B cell (primary cell): ENCODE results near the gene MUC5AC. TPM values are rescaled to one million over a fixed set of nuclear protein-coding genes. Genes with fewer than 3 reads are reported as not detected.

Experiments used
- ATAC-seq: fragments of 200-7000 bp; cut with Tn5 transposase; one replicate; pipeline ENCODE4 v1.10.0; 2021; ENCODE audit warnings: low read depth, mild to moderate bottlenecking, moderate number of reproducible peaks, moderate library complexity
- CTCF ChIA-PET: fragments of 350-600 bp; sonication (Branson Sonifier 250); formaldehyde crosslinking; loops from one replicate; lab custom pipeline; 2021; ENCODE audit warnings: antibody characterized with exemption, inconsistent platforms; lab: Charles Lee
- POLR2A ChIA-PET: fragments of 350-600 bp; sonication (Branson Sonifier 250); formaldehyde crosslinking; loops from one replicate; lab custom pipeline; 2021; ENCODE audit warnings: antibody characterized with exemption; lab: Charles Lee
- DNase-seq: peaks from one replicate; pipeline ENCODE4 v3.0.0; 2013
- H2AFZ ChIP-seq: 2 replicates; pipeline ENCODE4 v1.6.1; 2012; ENCODE audit warnings: mild to moderate bottlenecking, low read depth, low read length; ENCODE audit not compliant: insufficient read depth, poor library complexity, severe bottlenecking
- H3K27ac ChIP-seq, 2 donors: 1 replicate in 1 of 2; 2 replicates in 1 of 2; pipeline ENCODE4 v1.5.1; 2012 to 2013; ENCODE audit warnings: low read length in 2 of 2, mild to moderate bottlenecking in 2 of 2, moderate library complexity in 1 of 2
- H3K27me3 ChIP-seq, 4 experiments: fragments of 200-600 bp in 1 of 4; sonication (generic) in 1 of 4; replicated peaks in 1 of 4; 1 replicate in 2 of 4; 2 replicates in 2 of 4; pipeline versions ENCODE4 v1.6.1 to v1.7.0; 2013 to 2016; ENCODE audit warnings: low read length in 3 of 4, mild to moderate bottlenecking in 2 of 4, mixed read lengths in 1 of 4, moderate library complexity in 1 of 4; ENCODE audit not compliant: insufficient read depth in 4 of 4, control insufficient read depth in 3 of 4; ENCODE audit errors: control extremely low read depth in 1 of 4
- H3K36me3 ChIP-seq, 2 experiments: replicated peaks in 1 of 2; 1 replicate in 1 of 2; 2 replicates in 1 of 2; pipeline versions ENCODE4 v1.6.1 to v1.7.1; 2013; ENCODE audit warnings: low read length in 1 of 2; ENCODE audit not compliant: insufficient read depth in 2 of 2, control insufficient read depth in 1 of 2; ENCODE audit errors: control extremely low read depth in 1 of 2, extremely low read depth in 1 of 2
- H3K4me1 ChIP-seq, 2 donors: fragments of 200-600 bp in 1 of 2; sonication (generic) in 1 of 2; 1 replicate in 1 of 2; 2 replicates in 1 of 2; pipeline versions ENCODE4 v1.5.1 to v1.6.1; 2013 to 2017; ENCODE audit warnings: low read length in 2 of 2; ENCODE audit not compliant: control insufficient read depth in 2 of 2, insufficient read depth in 2 of 2
- H3K4me2 ChIP-seq: replicated peaks from 2 replicates; pipeline ENCODE3; 2012; ENCODE audit warnings: mild to moderate bottlenecking, low read depth, low read length; ENCODE audit not compliant: poor library complexity, severe bottlenecking
- H3K4me3 ChIP-seq, 5 experiments: fragments of 200-600 bp in 1 of 5; sonication (generic) in 1 of 5; 1 replicate in 3 of 5; 2 replicates in 2 of 5; pipeline versions ENCODE4 v1.5.1 to v1.7.0; 2011 to 2016; ENCODE audit warnings: low read length in 4 of 5, mild to moderate bottlenecking in 4 of 5, low read depth in 2 of 5, control low read depth in 1 of 5, moderate library complexity in 1 of 5; ENCODE audit not compliant: insufficient read depth in 1 of 5; ENCODE audit errors: control extremely low read depth in 1 of 5, extremely low read depth in 1 of 5
- H3K79me2 ChIP-seq: fragments of 200-600 bp; sonication (generic); one replicate; pipeline ENCODE4 v1.6.0; 2016; ENCODE audit warnings: low read length; ENCODE audit not compliant: control insufficient read depth, insufficient read depth
- H3K9ac ChIP-seq: fragments of 200-600 bp; sonication (generic); 2 replicates; pipeline ENCODE4 v1.6.1; 2017; ENCODE audit warnings: mild to moderate bottlenecking, low read length, moderate library complexity
- H3K9me3 ChIP-seq, 3 donors: one replicate each; pipeline versions ENCODE4 v1.6.1 to v1.7.1; 2013; ENCODE audit warnings: low read length in 2 of 3; ENCODE audit not compliant: control insufficient read depth in 2 of 3, insufficient read depth in 1 of 3; ENCODE audit errors: control extremely low read depth in 1 of 3
- H4K20me1 ChIP-seq: 2 replicates; pipeline ENCODE4 v1.6.0; 2012; ENCODE audit warnings: mild to moderate bottlenecking, low read length; ENCODE audit not compliant: insufficient read depth, control insufficient read depth, poor library complexity, severe bottlenecking
- H3K27ac Mint-ChIP-seq: one replicate; pipeline ENCODE4 v1.8.0; 2021; ENCODE audit warnings: mixed read lengths
- H3K27me3 Mint-ChIP-seq: one replicate; pipeline ENCODE4 v1.8.0; 2021; ENCODE audit warnings: mixed read lengths
- H3K4me1 Mint-ChIP-seq: one replicate; pipeline ENCODE4 v1.8.0; 2021; ENCODE audit warnings: mixed read lengths
- H3K4me3 Mint-ChIP-seq: one replicate; pipeline ENCODE4 v1.8.0; 2021; ENCODE audit warnings: mixed read lengths
- H3K9me3 Mint-ChIP-seq: one replicate; pipeline ENCODE4 v1.8.0; 2022; ENCODE audit warnings: mixed read lengths; ENCODE audit not compliant: insufficient read depth
- EZH2 ChIP-seq: IDR thresholded peaks from 2 replicates; pipeline ENCODE4 v1.6.1; 2012; ENCODE audit warnings: borderline replicate concordance, low read depth, mild to moderate bottlenecking, moderate library complexity, low read length; ENCODE audit not compliant: insufficient read depth, poor library complexity, severe bottlenecking
- WGBS: methylation state at CpG from one replicate; pipeline ENCODE4 v1.1.5; 2013; ENCODE audit warnings: missing lambda C conversion rate; ENCODE audit not compliant: insufficient coverage; 5-methylcytosine and 5-hydroxymethylcytosine counted together
- intact Hi-C: fragments of 100-400 bp; cut with micrococcal nuclease; formaldehyde crosslinking; loops from one replicate; pipeline ENCODE4 v1.10.0; 2022
- polyA plus RNA-seq: library from polyadenylated mRNA; depleted of rRNA; stranded (reverse); fragments of >200 nt; gene quantifications from 2 replicates; pipeline ENCODE4 v1.2.3, GENCODE V29; 2012
- total RNA-seq, 2 donors: library from RNA; stranded (reverse); fragments of 120-200 nt in 1 of 2; gene quantifications; 1 replicate in 1 of 2; 2 replicates in 1 of 2; pipeline versions ENCODE4 v1.2.3 to v1.2.4, GENCODE V29; 2013 to 2022
- TF ChIP-seq, protein P1 (sequence below): fragments of 200-600 bp; IDR thresholded peaks from one replicate; pipeline ENCODE4 v1.8.0; 2022; ENCODE audit warnings: antibody characterized with exemption, mild to moderate bottlenecking

MUC5AC gene
- total and polyA plus RNA-seq, 2 donors (not counting 1 experiment from before 2014, with no cell fraction given) = not detected

DNA sequence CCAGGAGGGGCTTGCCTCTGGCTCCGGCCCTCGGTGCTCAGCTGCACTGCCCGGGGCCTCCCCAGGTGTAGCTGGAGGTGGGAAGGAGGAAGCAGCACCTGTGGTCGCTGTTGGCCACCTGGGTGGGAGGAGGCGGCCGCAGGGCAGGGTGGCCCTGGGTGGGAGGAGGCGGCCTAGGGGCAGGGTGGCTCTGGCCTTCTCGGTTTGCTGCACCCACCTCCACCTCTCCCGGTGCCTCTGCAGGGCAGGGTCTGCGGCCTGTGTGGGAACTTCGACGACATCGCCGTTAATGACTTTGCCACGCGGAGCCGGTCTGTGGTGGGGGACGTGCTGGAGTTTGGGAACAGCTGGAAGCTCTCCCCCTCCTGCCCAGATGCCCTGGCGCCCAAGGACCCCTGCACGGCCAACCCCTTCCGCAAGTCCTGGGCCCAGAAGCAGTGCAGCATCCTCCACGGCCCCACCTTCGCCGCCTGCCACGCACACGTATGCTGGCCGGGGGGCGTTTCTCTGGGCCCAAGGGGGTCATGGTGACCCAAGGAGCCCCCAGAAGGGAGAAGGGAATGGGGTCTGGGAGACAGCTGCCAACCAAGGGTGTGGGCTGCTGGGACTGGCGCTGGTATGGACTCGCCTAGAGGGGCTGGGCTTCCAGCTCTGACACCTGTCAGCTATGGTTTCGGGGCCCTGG, 20.6 kb downstream of the MUC5AC start:
- H3K4me2 ChIP-seq = no peak overlapping the region
- no peaks in the 10 kb centered on the region for H3K36me3 ChIP-seq
- TF ChIP-seq, protein P1, sequence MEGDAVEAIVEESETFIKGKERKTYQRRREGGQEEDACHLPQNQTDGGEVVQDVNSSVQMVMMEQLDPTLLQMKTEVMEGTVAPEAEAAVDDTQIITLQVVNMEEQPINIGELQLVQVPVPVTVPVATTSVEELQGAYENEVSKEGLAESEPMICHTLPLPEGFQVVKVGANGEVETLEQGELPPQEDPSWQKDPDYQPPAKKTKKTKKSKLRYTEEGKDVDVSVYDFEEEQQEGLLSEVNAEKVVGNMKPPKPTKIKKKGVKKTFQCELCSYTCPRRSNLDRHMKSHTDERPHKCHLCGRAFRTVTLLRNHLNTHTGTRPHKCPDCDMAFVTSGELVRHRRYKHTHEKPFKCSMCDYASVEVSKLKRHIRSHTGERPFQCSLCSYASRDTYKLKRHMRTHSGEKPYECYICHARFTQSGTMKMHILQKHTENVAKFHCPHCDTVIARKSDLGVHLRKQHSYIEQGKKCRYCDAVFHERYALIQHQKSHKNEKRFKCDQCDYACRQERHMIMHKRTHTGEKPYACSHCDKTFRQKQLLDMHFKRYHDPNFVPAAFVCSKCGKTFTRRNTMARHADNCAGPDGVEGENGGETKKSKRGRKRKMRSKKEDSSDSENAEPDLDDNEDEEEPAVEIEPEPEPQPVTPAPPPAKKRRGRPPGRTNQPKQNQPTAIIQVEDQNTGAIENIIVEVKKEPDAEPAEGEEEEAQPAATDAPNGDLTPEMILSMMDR = no peak
- no peak for TF ChIP-seq EZH2
- no peak overlapping the region for H3K9ac ChIP-seq
- no peaks in the 10 kb centered on the region for H3K27me3 Mint-ChIP-seq
- H3K79me2 ChIP-seq = no peaks in the 10 kb centered on the region
- H3K4me1 ChIP-seq = no peaks in the 10 kb centered on the region
- H3K27ac ChIP-seq = no peak overlapping the region
- DNase-seq = no peak
- H3K4me3 Mint-ChIP-seq = no peak overlapping the region
- no peak overlapping the region for H3K27ac Mint-ChIP-seq
- H3K27me3 ChIP-seq = no peaks in the 10 kb centered on the region
- 92% methylated on average over 24 of the region's 31 CpGs for WGBS
- H3K4me1 Mint-ChIP-seq = no peaks in the 10 kb centered on the region
- intact Hi-C loops = no loop called here
- no peak overlapping the region for H2AFZ ChIP-seq
- H3K9me3 Mint-ChIP-seq = no peaks in the 10 kb centered on the region
- ATAC-seq = no peak
- peaks cover 0 to 13% (median 0%) of the 10 kb centered on the region in 3 donors for H3K9me3 ChIP-seq
- no peak overlapping the region for H3K4me3 ChIP-seq
- ChIA-PET CTCF (no interaction called here), POLR2A (no interaction called here)
- no peaks in the 10 kb centered on the region for H4K20me1 ChIP-seq

DNA sequence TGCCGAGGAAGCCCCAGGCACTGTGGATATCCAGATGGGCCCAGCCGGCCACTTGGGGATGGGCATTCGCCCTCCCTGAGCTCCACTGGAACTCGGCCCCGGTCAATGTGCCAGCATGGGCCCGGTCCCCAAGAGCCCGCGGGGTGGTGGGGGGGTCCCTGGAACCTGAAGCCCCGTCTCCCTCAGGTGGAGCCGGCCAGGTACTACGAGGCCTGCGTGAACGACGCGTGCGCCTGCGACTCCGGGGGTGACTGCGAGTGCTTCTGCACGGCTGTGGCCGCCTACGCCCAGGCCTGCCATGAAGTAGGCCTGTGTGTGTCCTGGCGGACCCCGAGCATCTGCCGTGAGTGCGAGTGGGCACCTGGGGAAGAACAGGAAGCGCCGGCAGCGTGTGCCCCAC, 21.2 kb downstream of the MUC5AC start:
- H3K27ac ChIP-seq = no peak overlapping the region
- no peak for TF ChIP-seq EZH2
- TF ChIP-seq, protein P1 = no peak
- ATAC-seq (no peak), DNase-seq (no peak)
- no peak overlapping the region for H2AFZ ChIP-seq
- no peak overlapping the region for H3K9ac ChIP-seq
- H3K9me3 Mint-ChIP-seq = no peaks in the 10 kb centered on the region
- POLR2A ChIA-PET = no interaction called here
- H3K27me3 ChIP-seq = no peaks in the 10 kb centered on the region
- H3K4me1 Mint-ChIP-seq = no peaks in the 10 kb centered on the region
- no peaks in the 10 kb centered on the region for H3K79me2 ChIP-seq
- H3K4me1 ChIP-seq = no peaks in the 10 kb centered on the region
- CTCF ChIA-PET = no interaction called here
- H3K27me3 Mint-ChIP-seq = no peaks in the 10 kb centered on the region
- H3K36me3 ChIP-seq = no peaks in the 10 kb centered on the region
- H3K9me3 ChIP-seq = peaks cover 0 to 12% (median 0%) of the 10 kb centered on the region in 3 donors
- H3K4me3 ChIP-seq = no peak overlapping the region
- 92% methylated on average over 29 of the region's 29 CpGs for WGBS
- no peaks in the 10 kb centered on the region for H4K20me1 ChIP-seq
- no peak overlapping the region for H3K4me3 Mint-ChIP-seq
- intact Hi-C loops = no loop called here
- H3K27ac Mint-ChIP-seq = no peak overlapping the region
- no peak overlapping the region for H3K4me2 ChIP-seq
